M059J (cell line): ENCODE measurements around the gene IGF2BP2. TPM values are rescaled to one million over a fixed set of nuclear protein-coding genes. Genes with fewer than 3 reads are reported as not detected.

Experiments used
- DNase-seq: peaks from one replicate; pipeline ENCODE4 v3.0.0-alpha.2; 2012; ENCODE audit warnings: low read depth
- total RNA-seq: library from RNA; depleted of rRNA; stranded (reverse); fragments of >200 nt; shearing (Covaris generic); gene quantifications from 2 replicates; pipeline ENCODE4 v1.2.3, GENCODE V29; 2014

Gene IGF2BP2
- total RNA-seq, 1 experiment from 2014 or later = 72.0 TPM

DNA sequence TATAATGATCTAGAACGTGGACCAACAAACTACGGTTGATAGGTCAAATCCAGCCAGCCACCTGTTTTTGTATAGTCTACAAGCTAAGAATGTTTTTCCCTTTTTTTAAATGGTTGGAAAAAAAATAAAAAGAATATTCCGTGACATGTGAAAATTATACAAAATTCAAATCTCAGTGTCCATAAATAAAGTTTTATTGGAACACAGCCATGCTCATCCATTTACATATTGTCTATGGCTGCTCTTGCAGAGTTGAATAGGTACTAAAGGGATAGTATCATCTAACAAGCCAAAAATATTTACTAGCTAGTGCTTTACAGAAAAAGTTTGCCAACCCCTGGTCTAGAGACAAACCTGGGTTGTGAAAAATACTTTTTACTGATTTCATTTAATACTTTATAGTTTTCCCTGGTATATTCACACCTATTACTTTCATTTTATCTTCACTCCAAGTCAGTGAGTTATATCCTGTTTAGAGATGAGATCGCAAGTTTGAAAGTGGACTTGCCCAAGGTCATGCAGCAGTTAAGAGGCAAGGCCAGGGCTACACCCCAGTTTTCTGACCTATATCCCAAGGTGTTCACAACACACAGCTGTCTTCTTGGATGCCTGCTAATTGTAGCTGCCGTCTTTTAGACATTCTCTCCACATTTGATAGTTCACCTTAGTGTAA, 58.4 kb downstream of the IGF2BP2 start:
- no peak for DNase-seq

DNA sequence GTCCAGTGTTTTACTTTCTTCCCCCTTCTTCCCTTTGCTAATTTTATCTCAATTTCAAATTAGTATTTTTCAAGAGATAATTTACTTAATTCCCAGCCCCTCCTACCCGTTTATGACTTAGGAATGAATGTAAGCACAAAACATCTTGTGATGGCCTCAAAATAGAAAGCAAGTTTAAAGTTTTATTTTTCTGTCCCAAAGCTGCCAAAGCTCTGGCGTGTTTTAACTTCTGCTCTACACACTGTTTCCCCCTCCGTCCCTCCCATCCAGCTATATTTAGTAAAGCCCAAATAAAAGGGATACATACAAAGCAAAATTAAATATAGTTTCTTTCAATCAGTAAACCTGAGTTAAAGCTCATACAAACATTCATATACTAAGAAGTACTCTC, 59.9 kb downstream of the IGF2BP2 start:
- DNase-seq = no peak

DNA sequence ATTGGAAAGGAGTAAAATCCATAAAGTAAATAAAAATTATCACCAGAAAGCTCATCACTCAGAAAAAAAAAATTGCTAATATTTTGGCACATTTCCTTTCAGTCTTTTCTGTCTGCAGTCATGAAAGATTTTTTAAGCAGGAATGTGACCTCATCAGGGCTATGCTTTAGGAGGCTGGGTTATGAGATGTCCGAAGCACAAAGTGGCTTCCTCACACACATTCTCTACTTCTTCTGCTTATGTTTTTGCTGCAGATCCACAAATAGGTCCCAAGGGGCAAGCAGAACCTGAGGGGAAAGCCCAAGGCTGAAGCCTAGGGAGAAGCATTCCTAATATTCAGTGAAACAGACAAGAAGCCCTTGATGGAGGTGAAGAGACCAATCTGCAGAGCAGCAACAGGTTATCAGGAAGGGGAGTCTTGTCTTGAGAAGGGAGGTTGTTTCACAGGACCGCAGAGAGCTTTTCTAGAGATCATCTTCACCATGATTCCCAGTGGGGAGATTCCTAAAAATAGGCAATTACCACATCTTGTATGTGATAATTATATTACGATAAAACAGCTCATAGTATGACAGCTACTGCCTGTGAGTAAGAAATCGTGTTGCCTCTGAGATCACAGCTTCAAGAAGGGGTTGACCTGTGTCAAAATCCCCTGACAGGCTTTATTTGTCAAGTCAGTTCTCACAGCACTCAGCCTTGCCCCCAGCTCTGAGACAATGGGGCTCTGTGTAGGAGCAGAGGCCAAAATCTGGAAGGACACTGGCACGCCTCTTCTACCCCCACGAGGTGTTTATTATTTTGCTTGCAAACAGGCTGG, 60.5 kb downstream of the IGF2BP2 start:
- DNase-seq = no peak

DNA sequence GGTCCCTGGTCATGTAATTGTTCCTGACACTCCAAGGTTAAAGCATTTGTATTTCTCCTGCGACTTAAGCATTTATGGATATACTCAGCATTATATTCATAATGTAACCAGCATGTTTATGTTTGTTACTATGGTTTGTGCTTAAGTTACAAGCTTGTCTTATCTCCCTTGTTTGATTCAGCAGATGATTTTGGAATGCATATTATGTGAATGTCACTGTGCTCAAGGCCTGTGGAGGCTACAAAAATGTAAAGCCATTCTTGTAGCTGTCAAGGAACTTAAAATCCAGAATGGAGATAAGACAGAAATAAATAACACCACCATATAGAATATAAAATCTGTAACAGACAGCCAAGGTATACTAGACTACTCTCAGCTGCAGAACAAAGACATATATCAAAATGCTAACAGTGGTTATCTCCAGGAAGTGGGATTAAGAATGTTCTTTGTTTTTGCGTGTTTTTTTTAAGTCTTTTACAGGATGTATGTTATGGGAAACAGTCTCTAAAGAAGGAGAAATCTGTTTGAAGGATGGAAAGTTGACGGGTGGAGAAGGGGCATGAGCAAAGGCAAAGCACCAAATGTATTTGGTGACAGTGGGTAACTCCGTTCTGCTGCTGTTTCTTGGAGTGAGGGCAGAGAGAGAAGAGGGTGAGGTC, 61.4 kb downstream of the IGF2BP2 start:
- DNase-seq = no peak

DNA sequence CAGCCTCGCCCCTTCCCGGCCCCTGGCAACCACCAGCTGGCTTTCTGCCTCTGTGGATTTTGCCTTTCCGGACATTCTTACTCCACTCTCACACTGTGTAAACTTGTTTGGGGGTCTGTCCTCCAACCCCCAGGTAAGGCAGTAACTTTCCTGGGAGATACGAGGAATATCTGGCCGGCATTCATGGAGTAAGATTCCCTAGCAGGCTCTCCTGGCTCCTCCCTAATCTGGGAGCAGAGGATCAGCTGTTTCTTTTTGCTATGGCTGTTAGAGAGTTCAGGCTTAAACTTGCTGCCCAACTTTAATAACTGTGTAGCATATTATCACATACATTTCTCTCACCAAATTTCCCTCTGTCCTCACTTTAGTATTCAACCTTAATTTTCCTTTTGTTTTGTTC, 64.3 kb downstream of the IGF2BP2 start:
- no peak for DNase-seq

DNA sequence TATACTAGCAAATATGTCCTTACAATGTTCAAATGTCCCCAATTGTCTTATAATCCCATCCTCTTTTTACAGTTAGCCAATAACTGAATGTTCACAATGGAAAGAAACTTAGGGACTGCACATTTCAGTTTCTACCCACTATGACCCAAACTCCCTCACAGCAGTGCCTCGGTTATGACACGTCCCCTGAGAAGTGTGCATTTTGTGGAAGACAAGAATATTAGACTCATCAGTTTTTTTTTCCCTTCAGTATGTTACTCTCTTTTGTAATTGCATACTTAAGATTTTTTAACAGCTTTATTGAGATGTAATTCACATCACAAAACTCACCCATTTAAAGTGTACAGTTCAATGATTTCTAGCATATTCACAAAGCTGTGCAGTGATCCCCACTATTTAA, 64.8 kb downstream of the IGF2BP2 start:
- no peak for DNase-seq

DNA sequence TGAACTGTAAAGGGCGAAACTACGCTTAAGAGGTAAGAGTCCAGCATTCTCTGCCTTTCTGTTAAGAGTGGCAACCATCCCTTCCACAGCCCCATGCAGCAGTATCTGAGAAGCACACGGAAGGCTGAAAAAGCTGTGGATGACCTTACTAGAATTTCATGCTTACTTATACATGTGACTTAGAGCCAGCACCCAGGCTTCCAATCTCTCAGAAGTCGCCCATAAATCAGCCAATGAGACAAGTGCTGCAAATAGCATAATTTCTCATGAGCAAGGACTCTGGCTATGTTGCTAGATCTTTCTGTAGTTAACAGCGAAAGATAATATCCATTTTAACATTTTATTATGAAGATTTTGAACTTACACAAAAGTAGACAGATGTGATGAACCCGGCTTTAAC, 65.3 kb downstream of the IGF2BP2 start:
- no peak for DNase-seq

DNA sequence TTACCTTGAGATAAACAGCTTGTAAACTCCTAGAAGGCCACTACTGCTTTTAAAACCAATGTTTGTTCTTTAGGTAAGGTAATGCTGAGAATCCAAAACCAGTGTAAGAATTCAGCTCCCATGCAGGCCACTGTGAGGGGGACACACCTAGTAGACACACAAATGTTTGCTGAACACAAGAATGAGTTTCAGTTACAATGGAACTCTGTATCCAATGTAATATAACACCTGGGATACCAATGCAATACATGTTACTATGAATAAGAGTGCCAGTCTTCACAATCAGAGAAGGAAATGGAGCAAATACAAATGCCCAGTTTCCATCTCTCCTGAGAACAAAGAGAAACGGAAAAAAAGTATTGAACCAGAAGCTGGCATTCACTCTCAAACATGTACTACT, 65.9 kb downstream of the IGF2BP2 start:
- DNase-seq = no peak

DNA sequence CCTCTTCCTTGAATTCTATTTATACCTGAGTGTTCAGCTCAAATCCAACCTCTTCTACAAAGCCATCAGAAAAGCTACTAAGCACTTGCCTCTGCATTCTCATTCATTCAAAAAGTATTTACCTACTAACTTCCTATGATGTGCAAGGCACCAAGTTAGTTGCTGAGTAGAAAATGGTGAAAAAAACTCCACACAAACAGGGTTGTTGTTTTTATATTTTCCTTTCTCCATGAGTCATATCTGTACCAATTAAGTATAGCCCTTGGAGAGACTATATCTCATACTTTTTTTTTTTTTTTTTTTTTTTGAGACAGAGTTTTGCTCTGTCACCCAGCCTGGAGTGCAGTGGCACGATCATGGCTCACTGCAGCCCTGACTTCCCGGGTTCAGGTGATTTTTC, 67.7 kb downstream of the IGF2BP2 start:
- peak; percentile 49 for DNase-seq

DNA sequence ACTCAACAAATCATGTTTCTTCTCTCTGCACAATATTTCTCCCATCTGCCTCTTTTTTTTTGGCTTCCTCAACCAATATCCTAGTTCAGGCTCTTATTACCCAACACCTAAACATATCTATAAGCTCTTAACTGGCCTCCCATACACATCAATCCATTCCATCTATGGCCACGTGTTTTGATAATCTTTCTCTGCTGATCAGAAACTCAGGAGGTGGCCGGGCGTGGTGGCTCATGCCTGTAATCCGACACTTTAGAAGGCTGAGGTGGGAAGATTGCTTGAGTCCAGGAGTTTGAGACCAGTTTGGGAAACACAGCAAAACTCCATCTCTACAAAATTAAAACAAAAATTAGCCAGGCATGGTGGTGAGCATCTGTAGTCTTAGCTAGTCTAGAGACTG, 68.4 kb downstream of the IGF2BP2 start:
- DNase-seq = no peak

DNA sequence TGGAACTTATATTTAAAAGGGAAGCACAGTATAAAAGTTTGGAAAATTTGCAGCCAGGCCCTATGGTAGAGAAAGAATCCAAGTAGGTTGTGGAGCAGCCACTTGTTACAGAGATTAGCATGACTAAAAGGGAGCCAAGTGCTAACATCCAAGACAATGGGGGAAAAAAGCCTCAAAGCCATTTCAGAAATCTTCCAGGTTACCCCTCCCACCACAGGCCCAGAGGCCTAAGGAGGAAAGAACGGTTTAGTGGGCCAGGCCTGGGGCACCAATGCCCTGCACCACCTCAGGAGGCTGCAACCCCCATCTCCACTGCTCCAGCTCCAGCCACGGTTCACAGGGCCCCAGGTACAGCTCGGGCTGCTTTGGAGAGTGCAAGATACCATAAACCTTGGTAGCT, 69.9 kb downstream of the IGF2BP2 start:
- no peak for DNase-seq

DNA sequence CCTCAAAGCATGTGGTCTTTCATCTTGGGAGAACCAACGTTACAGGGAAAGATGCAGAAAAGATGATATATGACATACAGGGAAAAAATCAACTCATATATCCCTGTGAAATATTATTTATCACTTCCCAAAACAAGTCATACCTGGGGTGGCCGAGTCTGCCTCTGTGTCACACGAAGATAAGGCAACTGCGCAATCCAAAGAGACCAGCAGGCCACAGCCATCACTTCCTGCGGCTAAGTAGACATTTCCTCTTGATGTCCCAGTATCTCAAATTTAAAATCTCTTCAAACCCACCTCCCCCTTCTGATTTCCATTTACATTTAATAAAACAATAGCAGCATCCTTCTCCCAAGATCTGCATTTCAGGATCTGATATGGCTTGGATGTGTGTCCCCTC, 71.5 kb downstream of the IGF2BP2 start:
- DNase-seq = no peak

DNA sequence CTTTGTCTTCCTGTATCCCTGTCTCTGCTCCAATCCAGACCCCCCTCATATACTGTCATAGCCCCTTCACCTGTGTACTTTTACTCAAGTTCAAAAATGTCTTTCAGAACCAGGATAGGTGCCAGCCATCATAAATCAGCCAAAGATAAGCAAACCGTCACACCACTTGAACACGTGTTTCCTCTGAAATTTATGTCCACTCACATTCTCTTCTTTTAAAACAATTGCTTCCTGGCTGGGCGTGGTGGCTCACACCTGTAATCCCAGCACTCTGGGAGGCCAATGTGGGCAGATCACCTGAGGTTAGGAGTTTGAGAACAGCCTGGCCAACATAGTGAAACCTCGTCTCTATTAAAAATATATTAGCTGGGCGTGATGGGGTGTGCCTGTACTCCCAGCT, 74.1 kb downstream of the IGF2BP2 start:
- no peak for DNase-seq

DNA sequence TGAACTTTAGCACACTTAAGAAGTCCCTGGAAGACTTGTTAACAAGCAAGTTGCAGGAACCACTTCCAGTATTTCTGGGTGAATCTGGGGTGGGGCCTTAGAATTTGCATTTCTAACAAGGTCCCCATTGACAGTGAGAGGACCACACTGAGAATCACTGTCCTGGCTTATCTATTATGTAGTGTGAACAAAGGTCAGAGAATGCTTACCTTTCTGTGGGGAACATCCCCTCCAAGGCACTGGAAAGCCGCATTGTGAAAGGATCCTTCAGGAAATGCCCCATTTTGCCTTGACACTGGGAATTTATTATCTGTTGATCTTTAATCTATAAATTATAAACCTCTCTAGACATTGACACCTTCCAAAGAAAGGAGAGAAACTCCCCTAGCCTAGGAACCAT, 74.8 kb downstream of the IGF2BP2 start:
- no peak for DNase-seq

DNA sequence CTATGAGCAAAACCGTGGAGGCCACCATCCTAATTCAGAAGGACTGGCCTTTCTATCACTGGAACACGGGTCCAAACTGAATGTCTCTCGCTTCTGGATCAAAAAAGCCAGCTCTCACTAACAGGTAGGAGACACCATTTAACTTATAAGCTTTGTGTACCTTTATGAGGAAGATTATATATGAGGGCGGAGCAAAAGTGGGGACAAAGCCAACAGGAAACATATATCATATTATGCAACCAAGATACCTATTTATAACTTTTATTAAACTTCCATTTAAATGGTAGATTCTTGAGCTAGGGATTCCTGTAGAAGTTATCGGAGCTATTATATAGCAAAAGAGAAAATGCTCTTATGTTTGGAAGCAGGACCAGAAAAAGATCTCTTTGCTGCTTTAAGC, 78.4 kb downstream of the IGF2BP2 start:
- no peak for DNase-seq

DNA sequence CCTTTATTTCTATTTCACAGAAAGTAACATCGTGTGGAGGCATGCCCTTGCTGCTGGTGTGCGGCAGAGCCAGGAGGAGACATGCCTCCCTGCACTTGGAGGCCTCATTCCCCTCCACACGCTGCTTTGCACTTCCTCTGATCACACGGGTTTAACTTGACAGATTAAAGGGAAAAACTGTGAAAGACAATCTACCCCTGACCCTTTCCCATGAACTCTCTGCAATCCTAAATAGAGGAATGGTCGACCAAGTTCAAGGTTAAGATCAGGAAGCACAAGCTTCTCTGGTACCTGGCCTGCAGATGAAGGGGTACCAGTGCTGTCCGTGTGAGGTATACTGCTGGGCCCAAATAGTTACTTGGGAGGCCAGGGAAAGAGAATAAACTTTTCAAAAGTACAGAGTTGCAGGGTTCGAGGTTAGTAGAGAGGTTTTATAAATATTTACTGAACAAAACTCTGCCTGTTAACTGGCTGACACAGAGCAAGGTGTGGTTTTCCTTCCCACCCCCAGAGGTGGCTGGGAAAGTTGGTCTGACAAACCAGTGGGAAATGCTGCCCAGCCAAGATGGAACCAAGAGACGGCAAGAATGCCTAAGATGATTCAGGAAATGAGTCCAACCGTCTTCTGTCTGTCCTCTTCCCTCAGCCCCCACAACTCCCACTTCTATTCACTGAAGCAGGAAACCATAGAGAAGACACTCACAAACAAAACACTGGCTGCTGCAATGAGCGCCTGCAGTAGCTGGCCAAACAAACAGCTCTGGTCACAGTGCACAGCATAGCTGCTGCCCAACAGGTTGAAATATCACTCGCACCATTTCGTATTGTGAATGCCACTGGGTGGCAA, 79.6 kb downstream of the IGF2BP2 start:
- DNase-seq = peak; percentile 97

DNA sequence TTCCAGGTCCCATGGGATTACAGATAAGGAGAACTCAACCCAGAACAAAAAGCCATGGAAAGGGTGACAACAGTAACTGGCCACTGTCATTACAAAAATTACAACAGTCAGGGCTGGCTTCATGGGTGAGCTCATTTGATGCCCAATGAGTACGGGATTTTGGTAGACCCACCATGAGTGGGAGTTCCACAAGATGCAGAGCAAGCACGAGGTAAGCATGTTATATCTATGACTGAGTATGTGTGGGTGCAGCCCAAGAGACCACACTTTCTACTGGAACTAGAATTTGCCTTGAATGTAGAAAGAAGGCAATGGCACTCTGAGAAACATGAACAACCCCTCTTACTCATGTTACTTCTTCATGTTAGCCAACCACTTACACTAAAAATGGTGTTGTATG, 83.3 kb downstream of the IGF2BP2 start:
- DNase-seq = no peak

DNA sequence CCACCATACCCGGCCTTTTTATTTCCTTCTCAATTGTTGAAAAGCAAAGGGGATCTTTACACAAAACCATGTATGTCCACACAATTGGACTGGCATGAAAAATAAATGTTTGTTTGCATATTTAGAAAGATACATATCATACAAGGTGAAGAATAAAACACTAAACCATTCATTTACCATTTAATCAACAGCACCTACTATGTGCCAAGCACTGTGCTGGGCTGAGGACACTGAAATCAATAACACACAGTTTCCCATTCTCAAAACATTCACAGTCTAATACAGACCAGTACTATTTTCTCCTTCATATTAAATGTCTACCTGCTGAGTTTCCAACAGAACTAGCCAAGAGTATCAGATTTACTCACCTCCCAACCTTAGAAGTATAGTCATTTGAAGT, 84.7 kb downstream of the IGF2BP2 start:
- no peak for DNase-seq

DNA sequence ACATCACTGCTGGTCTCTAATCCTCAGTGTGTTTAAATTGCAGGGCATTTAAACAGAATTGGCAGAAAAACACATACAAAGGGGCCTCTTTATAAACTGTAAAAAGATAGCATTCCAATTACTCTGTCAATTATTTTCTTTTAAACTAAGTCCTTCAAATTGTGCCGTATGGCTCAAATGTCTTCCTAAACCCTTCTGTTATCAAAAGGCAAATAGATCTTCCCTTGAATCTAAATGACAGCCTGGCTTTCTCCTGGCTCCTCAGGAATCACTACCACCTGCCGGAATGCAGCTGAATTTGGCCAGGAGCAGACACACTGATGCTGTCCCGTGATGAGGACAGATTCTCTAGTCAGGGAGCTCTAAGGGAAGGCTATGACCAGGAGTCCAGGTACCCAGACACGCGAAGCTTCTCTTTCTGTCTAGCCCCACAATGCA, 85.6 kb downstream of the IGF2BP2 start:
- no peak for DNase-seq

DNA sequence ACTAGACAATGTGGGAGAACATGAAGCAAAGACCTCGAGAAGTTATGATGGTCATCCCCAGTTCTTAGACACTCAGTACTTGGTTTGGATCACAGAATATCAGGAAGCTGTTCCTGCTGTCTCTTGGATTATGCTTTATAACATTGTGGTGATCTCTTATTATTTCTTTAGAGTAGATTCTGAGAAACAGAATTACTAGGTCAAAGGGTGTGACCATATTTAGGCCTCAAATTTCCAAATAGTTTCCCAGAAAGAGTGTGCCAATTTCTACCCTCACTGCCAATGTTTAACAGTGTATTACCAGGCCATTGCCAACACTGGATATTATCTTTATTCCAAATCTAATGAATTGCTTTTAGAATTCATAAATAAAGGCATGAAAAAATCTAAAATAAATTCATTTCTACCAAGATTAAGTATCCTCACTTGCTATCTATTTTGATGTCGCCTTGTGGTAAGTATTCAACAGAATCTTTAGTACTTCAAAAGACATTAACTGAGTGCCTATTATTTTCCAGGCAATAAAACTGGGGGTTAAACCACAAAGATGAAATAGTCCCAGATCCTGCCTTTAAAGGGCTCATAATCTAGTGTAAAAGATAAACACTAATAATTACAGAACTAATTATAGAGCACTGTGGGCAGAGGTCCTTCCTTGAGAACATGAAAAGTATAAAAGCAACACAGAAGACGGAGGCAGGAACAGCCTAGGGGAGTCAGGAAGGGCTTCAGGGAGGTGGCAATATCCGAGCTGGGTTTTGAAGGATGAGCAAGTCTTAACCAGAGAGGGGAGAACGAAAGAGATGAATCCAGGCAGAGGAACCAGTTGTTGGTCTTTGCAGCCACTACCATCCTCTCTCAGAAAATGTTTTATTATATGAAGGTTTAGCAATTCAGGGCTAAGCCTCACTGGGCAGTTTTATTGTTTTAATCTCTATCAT, 86.8 kb downstream of the IGF2BP2 start:
- no peak for DNase-seq

DNA sequence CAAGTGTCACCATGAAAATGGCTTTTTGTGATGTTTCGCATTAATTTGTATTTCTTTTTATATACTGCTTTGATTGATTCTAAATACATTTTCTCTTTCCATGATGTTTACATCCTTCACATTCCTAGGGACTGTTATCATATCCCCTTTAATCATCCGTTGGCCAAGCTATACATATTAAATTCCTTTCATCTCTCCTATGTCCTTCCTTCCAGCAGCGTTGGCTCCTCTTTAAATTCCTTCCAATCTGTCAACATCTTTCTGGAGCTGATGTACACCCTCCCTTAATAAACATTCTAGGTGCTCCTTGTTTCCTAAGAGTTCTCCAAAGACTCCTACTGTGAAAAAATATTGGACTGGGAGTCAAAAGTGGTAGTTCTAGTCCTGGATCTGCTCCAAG, 87.8 kb downstream of the IGF2BP2 start:
- DNase-seq = no peak
